Head of caudate nucleus (tissue), 42 donors: ENCODE measurements around the gene EZH1.
"Not testable (repeated sequence)": the region's sequence is repeated elsewhere in the genome, so short reads cannot be mapped to it uniquely, and the experiment has no call there.

Experiments used
- DNase-seq, 42 donors: peaks; one replicate each; pipeline versions ENCODE4 v3.0.0 to v3.0.0-alpha.2; 2020 to 2021; ENCODE audit warnings: mixed read lengths in 7 of 42
- intact Hi-C: fragments of 100-400 bp; cut with DNase I; formaldehyde crosslinking; loops from one replicate; pipeline ENCODE4 v1.15.0; 2022

EZH1 gene

GRCh38 chr17:42774066-42774745 is 29.4 kb upstream of the EZH1 start:
- DNase-seq = no peak
- intact Hi-C loops = no loop called here

GRCh38 chr17:42773290-42774035 is 28.6 kb upstream of the EZH1 start, which contains the start of gene VPS25:
Gene VPS25 (plus strand): TSS chr17:42773449. CDS start chr17:42773476, 27 bp downstream.
- intact Hi-C loops = no loop called here
- peak; percentile 72 to 94 (median 86) for DNase-seq

GRCh38 chr17:42772945-42773289 is 28.1 kb upstream of the EZH1 start:
- intact Hi-C loops = no loop called here

GRCh38 chr17:42769964-42770363 is 25.1 kb upstream of the EZH1 start:
- DNase-seq, intact Hi-C loops: not testable (repeated sequence)

More at GRCh38 chr17:42772945-42773289, 28.1 kb upstream of the EZH1 start:
- DNase-seq = no peak

GRCh38 chr17:42768006-42768405 is 23.2 kb upstream of the EZH1 start:
- intact Hi-C loops, DNase-seq: not testable (repeated sequence)

GRCh38 chr17:42767512-42767911 is 22.7 kb upstream of the EZH1 start:
- DNase-seq = no peak
- intact Hi-C loops = no loop called here

- intact Hi-C loops = no loop called here
- no peak for DNase-seq
These were observed 21.3 kb upstream of the EZH1 start for GRCh38 chr17:42766124-42766523.

GRCh38 chr17:42761638-42762037 is 16.8 kb upstream of the EZH1 start:
- intact Hi-C loops = loop anchor here (5.0 kb wide), 1 partner anchor 39 kb away; no protein-coding TSS in a partner anchor
- DNase-seq = no peak

GRCh38 chr17:42760652-42761581 is 16.1 kb upstream of the EZH1 start, which contains the start of gene RAMP2:
Gene RAMP2 (plus strand): TSS chr17:42761227. CDS start chr17:42761262, 35 bp downstream.
- intact Hi-C loops = loop anchor here (5.0 kb wide), 1 partner anchor 39 kb away; no protein-coding TSS in a partner anchor
- DNase-seq = peak in 2 of 42 donors; percentile 32 to 35

GRCh38 chr17:42759982-42760651 is 15.3 kb upstream of the EZH1 start:
- intact Hi-C loops = loop anchor here (5.0 kb wide), 1 partner anchor 38 kb away; no protein-coding TSS in a partner anchor

GRCh38 chr17:42754782-42755181 is 9.9 kb upstream of the EZH1 start:
- DNase-seq = no peak

More at GRCh38 chr17:42759982-42760651, 15.3 kb upstream of the EZH1 start:
- no peak for DNase-seq

GRCh38 chr17:42751628-42752027 is 6.8 kb upstream of the EZH1 start:
- intact Hi-C loops = no loop called here

More at GRCh38 chr17:42754782-42755181, 9.9 kb upstream of the EZH1 start:
- intact Hi-C loops = no loop called here

GRCh38 chr17:42750739-42751344 is 6.0 kb upstream of the EZH1 start:
- no peak for DNase-seq
- intact Hi-C loops = no loop called here

More at GRCh38 chr17:42751628-42752027, 6.8 kb upstream of the EZH1 start:
- no peak for DNase-seq

- intact Hi-C loops = no loop called here
- DNase-seq = no peak
These were observed 4.3 kb upstream of the EZH1 start for GRCh38 chr17:42748908-42749798.

- intact Hi-C loops = no loop called here
- no peak for DNase-seq
These were observed 3.5 kb upstream of the EZH1 start for GRCh38 chr17:42748202-42748907.

GRCh38 chr17:42744283-42744805 is 496 bp downstream of the EZH1 start:
- intact Hi-C loops = no loop called here

More at GRCh38 chr17:42744283-42744805, 496 bp downstream of the EZH1 start:
- peak; percentile 29 to 79 (median 66) for DNase-seq
